ENCODE measurements around the gene MYO18A. TPM values are rescaled to one million over a fixed set of nuclear protein-coding genes. Genes with fewer than 3 reads are reported as not detected.

Gene MYO18A
- total and polyA plus RNA-seq, 12 donors, result 61.4 to 442 (median 327) TPM

DNA sequence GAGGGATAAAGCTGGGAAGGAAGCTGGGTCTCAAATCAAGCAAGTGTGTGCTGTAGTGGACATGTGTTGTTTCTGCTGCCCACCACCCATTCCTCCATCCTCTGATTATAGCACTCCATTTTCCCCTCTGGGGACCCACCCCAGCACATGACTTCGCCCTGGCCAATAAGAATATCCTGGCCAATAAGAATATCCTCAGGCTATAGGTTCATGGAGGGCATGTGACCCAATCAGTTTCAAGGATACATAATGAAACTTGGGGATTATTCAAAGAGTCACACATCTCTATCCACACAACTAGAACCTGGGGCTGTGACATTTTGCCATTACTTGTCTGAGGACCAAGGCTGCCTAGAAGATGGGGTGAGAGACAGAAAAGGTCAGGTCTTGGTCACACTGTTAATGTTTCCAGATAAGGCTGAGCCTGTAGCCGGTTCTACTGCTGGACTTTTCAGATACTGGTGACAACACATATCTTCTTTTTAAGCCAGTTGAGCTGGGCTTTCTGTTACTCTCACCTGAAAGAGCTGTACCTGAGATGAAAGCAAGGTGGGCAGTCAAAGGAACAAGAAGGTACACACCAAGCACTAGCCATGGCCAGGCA lies 33.7 kb downstream of the MYO18A start:
- TF ChIP-seq CTCF (IDR thresholded peaks at IDR 0.05), result no peak
- peaks cover 7 to 87% (median 61%) of the 10 kb centered on the region in 9 donors for H3K4me1 ChIP-seq
- H3K27me3 ChIP-seq, result no peaks in the 10 kb centered on the region
- intact Hi-C loops (cut with DNase I), result loop anchor here in 8 of 10 donors (2.0 to 10.0 kb wide), 5 partner anchors 36 to 418 kb away; partner anchors contain the start of genes NUFIP2 (in 2 of the 8), ABHD15 (in 1 of the 8), MYO18A (in 1 of the 8) and TP53I13 (in 1 of the 8)
- H3K4me3 ChIP-seq, result no peak overlapping the region
- no peak for ATAC-seq
- H3K36me3 ChIP-seq, result no peaks in the 10 kb centered on the region
- 72% methylated on average over 2 of the region's 2 CpGs for WGBS, 2 donors
- no peak for DNase-seq
- no peaks in the 10 kb centered on the region for H3K9me3 ChIP-seq
- H3K27ac ChIP-seq, result peak overlapping the region in 4 of 10 donors; percentile 14 to 54 (median 28)

DNA sequence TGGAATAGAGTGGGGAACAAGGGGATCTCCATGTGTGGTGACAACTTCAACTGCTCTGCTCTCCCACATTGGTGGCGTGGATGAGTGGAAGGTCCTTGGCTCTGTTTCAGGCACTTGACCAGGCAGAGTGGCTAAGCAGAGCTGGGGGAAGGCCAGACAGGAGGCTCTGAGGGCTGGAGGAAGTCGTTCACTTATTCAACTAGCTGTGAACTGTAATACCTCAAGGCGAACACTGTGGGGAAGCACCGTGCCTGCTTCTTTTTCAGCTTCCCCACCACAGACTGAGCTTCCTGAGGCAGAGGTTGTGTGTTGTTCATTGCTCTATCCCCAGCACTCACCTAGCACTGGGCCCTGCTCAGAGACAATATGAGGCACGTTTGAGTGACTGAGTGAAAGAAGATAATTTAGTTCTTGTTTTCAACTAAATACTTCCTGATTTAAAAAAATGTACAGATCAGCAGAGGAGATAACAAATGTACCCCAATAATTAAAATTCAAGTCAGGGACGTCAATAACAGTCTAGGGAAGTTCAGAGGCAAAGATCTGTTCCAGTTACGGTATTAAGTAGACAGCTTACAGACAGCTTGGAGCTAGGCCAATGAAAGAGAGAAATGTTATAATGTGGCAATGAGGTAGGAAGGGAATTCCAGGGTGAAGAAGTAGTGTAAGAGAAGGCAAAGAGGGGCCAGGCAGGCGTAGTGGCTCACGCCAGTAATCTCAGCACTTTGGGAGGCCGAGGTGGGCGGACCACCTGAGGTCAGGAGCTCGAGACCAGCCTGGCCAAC lies 34.7 kb downstream of the MYO18A start:
- WGBS, 2 donors, result 31 to 36% methylated on average over 12 of the region's 12 CpGs
- H3K4me3 ChIP-seq, result no peak overlapping the region
- no peaks in the 10 kb centered on the region for H3K9me3 ChIP-seq
- TF ChIP-seq CTCF (IDR thresholded peaks at IDR 0.05), result peak; percentile 48 to 79 (median 72)
- peak; percentile 56 to 77 for DNase-seq
- peaks cover 11 to 91% (median 70%) of the 10 kb centered on the region in 9 donors for H3K4me1 ChIP-seq
- peak; percentile 28 to 48 (median 42) for ATAC-seq
- H3K36me3 ChIP-seq, result no peaks in the 10 kb centered on the region
- H3K27me3 ChIP-seq, result no peaks in the 10 kb centered on the region
- H3K27ac ChIP-seq, result peak overlapping the region in 7 of 10 donors; percentile 24 to 57 (median 42)
- intact Hi-C loops (cut with DNase I), result loop anchor here in 9 of 10 donors (1.0 to 10.0 kb wide), 9 partner anchors 21 to 419 kb away; partner anchors contain the start of genes NUFIP2 (in 2 of the 9), ABHD15 (in 1 of the 9), MYO18A (in 1 of the 9) and TP53I13 (in 1 of the 9)

- Histone ChIP-seq H3K4me3 (no peak overlapping the region), H3K4me1 (peaks cover 13 to 91% (median 70%) of the 10 kb centered on the region in 9 donors), H3K27me3 (no peaks in the 10 kb centered on the region), H3K27ac (peak overlapping the region in 7 of 10 donors; percentile 37 to 57 (median 53)), H3K36me3 (no peaks in the 10 kb centered on the region), H3K9me3 (no peaks in the 10 kb centered on the region)
- peak; percentile 11 to 53 (median 45) for TF ChIP-seq CTCF (IDR thresholded peaks at IDR 0.05)
- WGBS, 2 donors, result 38 to 44% methylated on average over 2 of the region's 2 CpGs
- intact Hi-C loops (cut with DNase I), result loop anchor here in 3 of 10 donors (2.0 to 10.0 kb wide), 2 partner anchors 19 to 421 kb away; partner anchors contain the start of genes ABHD15 (in 1 of the 3) and TP53I13 (in 1 of the 3)
- DNase-seq (no peak), ATAC-seq (no peak)
Measured at GRCh38 chr17:29143894-29144293, 36.3 kb downstream of the MYO18A start.

DNA sequence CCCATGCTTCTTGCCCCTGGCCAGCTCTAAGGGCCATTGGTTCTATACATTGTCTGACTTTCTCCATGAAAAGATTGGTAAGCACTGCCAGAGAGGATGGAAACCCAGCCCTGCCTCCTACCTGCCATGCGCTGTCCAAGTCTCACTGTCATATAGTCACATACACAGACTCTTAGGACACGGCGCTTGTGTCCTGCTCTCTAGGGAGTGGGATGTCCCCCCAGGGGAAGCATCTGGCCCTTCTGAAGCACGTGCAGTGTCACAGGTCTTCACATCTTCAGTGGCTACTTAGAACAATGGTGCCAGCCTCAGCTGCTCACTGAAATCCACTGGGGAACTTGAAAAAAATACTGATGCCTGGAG lies 38.7 kb downstream of the MYO18A start:
- 44 to 46% methylated on average over 4 of the region's 4 CpGs for WGBS, 2 donors
- H3K4me1 ChIP-seq, result peaks cover 23 to 97% (median 88%) of the 10 kb centered on the region in 9 donors
- ATAC-seq (no peak), DNase-seq (no peak)
- no peak for TF ChIP-seq CTCF (IDR thresholded peaks at IDR 0.05)
- no peaks in the 10 kb centered on the region for H3K9me3 ChIP-seq
- H3K4me3 ChIP-seq, result peak overlapping the region in 6 of 10 donors; percentile 52 to 66 (median 60)
- intact Hi-C loops (cut with DNase I), result loop anchor here in 1 of 10 donors (10.0 kb wide), 1 partner anchor 423 kb away; the partner anchor contains the start of genes ABHD15 and TP53I13
- H3K36me3 ChIP-seq, result peaks cover 0 to 16% (median 0%) of the 10 kb centered on the region in 9 donors
- peak overlapping the region in 9 of 10 donors; percentile 88 to 98 (median 90) for H3K27ac ChIP-seq
- no peaks in the 10 kb centered on the region for H3K27me3 ChIP-seq

Measured in heart right ventricle (tissue), 16 donors.